Activated CD4-positive, alpha-beta T cell treated with anti-CD3 and anti-CD28 coated beads, Interleukin-2, amount 50 U/mL, for 1 hour (primary cell): ENCODE results near the gene USHBP1.
A peak's percentile ranks its signal among the peaks of the same experiment; 100 is the strongest.
"Not testable (repeated sequence)": the region's sequence is repeated elsewhere in the genome, so short reads cannot be mapped to it uniquely, and the experiment has no call there.

Experiments
- DNase-seq: peaks from one replicate; pipeline ENCODE4 v3.0.0-alpha.2; 2020

The USHBP1 gene

GRCh38 chr19:17295551-17295950 is 31.0 kb upstream of the USHBP1 start:
- DNase-seq: not testable (repeated sequence)

DNA sequence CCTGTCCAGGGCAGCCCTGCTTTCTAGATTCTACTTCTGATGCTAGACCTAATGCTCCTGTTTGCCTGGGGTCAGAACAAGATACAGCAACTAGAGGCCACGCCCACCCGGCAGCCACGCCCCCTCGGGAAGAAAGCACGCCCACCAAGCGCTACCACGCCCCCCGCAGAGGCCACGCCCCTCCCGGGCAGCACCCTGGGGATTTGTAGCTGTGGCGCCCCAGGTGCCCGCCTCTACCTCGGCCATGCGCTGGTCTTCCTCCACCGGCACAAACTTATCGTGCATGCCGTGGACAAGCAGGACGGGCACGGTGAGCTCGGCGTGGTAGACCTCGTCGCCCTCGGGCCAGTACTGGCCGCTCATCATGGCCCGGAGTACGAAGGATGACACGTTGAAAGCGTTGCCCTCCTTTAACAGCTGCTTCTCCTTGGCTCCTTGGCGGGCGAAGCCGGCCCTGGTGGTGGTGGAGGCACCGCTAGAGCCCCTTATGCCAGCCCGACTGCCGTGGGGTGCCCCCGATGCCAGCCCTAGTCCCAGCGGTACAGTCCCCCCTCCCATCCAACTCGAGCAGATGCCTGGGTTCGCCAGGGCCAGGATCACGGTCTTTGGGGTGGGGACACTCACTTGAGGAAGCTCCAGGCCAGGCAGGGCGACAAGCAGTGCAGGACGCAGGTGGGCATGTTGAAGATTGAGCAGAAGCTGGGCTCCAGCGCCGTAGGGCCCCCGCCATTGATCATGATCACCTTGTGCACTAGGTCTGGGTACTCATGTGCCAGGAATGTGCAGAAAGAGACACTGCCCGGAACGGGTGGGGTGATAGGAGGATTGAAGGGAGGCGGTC is 29.7 kb upstream of the USHBP1 start:
- DNase-seq: peak; percentile 48

DNA sequence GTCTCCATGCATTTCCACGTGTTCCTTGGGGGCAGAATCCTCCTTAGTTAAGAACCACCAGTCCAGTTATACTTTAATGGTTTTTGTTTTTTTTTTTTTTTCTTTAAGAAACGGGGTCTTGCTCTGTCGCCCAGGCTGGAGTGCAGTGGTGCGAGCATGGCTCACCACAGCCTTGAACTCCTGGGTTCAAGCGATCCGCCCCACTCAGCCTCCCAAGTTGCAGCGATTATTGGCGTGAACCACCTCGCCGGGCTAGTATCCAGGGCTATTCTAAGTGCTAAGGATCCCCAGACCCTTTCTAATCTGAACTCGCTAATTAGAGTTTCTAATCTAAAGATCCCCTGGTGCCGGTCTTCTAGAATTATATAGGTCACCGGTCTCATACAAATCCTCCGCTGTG is 29.1 kb upstream of the USHBP1 start:
- DNase-seq: no peak

GRCh38 chr19:17292301-17293074 is 27.9 kb upstream of the USHBP1 start:
- DNase-seq: peak; percentile 69

DNA sequence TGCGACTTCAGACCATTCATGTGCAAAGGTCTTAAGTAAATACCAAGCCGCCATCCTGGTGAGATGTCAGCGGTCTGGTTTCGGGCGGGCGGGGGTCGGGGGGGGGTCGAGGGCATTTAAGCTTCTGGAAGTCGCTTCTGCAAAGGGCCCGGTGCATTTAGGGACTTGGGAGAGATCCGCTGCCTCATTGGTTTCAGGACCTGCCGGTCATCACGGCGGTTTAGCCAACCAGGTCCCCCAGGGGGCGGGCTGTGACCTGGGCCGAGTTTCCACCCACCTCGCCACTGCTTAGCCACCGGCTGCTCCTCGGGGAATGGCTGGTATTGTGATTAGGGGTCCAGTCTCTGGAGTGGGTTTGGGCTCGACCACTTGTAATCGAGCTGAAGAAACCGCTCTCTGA is 24.9 kb upstream of the USHBP1 start:
- DNase-seq: peak; percentile 18

DNA sequence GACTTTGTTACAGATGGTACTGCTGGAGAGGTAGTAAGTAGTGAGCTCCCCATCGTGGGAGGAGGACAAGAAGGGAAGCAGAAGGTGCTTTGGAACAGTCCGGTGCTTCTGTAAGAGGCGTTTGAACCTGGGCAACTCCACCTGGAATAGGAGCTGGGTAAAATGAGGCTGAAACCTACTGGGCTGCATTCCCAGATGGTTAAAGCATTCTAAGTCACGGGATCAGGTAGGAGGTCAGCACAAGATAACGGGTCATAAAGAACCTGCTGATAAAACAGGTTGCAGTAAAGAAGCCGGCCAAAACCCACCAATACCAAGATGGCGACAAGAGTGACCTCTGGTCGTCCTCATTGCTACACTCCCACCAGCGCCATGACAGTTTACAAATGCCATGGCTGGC is 22.2 kb upstream of the USHBP1 start:
- no peak for DNase-seq

GRCh38 chr19:17286263-17286662 is 21.7 kb upstream of the USHBP1 start:
- no peak for DNase-seq

GRCh38 chr19:17285415-17286135 is 21.0 kb upstream of the USHBP1 start:
- no peak for DNase-seq

GRCh38 chr19:17283504-17283996 is 19.0 kb upstream of the USHBP1 start:
- no peak for DNase-seq

DNA sequence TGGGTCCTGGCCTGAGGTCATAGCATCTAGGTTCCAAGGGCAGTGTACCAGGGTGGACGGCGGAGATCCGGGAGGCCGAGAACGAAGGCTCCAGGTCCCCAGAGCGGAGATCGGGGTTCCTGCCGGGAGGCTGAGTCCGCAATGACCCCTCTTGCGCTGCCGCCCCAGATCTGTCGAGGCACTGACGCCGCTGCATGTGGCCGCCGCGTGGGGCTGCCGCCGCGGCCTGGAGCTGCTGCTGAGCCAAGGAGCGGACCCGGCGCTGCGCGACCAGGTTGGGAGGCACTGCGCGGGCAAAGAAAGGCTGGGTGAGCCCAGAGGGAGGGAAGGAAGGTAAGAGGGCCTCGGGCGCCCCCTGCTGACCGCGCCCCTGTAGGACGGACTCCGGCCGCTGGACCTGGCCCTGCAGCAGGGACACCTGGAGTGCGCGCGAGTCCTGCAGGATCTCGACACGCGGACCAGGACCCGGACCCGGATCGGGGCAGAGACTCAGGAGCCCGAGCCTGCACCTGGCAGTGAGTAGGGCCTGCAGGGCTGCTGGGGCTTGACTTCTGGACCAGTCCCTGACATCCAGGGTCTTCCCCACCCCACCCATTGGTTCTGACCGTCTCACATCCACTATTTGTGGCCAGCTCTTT is 18.1 kb upstream of the USHBP1 start:
- peak; percentile 77 for DNase-seq

- peak; percentile 35 for DNase-seq
These were observed 17.1 kb upstream of the USHBP1 start, which contains the start of gene ANKLE1 for GRCh38 chr19:17281391-17282304. TSS of gene ANKLE1 (plus strand) at chr19:17281901. CDS start at chr19:17281921, 20 bp downstream.

DNA sequence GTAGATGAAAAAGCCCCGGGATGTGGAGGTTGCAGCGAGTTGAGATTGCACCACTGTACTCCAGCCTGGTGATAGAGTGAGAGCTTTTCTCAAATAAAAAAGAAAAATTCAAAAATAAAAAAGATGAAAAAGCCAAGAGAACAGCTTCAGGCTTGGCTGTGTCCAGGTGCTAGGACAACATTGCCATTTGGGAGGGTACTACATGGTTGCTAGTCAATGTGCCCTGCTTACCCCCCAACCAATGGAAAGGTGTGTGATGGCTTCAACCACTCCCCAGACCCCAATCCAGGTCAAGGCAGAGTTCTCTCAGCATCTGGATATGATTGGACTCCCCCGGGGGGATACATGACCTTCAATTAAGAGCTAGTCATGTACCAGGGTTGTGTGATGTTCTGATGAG is 14.9 kb upstream of the USHBP1 start:
- no peak for DNase-seq

- DNase-seq: no peak
These were observed 11.1 kb upstream of the USHBP1 start for GRCh38 chr19:17275441-17276175.

GRCh38 chr19:17274892-17275291 is 10.3 kb upstream of the USHBP1 start:
- not testable (repeated sequence) for DNase-seq

GRCh38 chr19:17268754-17269153 is 4.2 kb upstream of the USHBP1 start:
- no peak for DNase-seq

DNA sequence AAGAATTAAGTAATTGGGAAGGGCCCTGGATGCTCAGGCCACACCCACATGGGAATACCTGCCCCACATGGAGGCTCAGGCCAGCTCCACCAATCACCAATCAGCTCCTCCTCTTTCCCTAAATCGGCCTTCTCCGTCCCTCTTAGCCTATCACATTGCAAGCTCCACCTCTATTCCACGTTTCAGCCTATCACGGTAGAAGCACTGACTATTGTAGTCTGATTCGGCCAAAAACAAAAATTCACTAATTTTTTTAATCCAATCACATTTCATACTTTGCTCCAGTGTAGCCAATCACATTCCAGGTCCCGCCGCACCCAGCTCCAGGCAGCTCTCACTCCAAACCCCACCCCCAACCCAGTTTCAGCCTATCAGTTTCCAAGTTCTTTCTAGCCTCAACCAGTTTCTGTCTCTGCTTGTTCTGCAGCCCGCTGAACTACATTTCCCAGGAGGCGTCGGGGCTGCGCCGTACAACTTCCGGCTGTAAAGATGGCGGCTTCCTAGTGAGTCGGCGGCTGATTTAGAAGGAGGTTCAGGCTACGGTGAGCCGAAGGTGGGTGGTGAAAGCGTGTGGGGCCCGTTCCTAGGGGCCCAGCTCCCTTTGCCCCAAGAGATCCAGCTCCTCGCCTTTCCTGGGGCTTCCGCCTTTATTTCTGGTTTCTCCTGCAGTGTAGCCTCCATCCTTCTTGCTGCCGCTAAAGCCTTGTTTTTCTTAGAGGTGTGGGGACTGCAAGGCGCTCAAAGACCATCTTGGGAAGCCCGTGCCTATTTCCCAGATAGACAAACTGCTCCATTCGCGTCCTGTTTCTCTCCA is 2.6 kb upstream of the USHBP1 start, which contains the start of gene BABAM1:
BABAM1 (plus strand) TSS at position 469 of the 814 bp plus-strand sequence. CDS start 1,364 bp downstream, outside the sequence.
- peak; percentile 91 for DNase-seq

DNA sequence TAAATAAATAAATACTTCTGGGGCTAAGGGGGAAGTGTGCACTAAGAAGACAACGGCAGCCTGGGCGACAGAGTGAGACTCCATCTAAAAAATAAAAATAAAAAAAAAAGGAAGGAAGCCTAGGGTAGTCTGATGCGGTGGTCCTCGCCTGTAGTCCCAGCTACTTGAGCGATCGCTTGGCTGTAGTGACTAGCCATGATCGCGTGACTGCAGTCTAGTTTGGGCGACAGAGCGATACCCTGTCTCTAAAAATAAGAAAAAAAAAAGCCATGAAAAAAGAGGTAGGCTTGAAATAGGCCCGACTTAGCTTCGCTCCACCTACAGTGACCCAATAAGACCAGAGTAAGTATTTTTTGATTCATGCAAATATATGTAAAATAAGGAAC is 2.0 kb upstream of the USHBP1 start:
- DNase-seq: no peak

DNA sequence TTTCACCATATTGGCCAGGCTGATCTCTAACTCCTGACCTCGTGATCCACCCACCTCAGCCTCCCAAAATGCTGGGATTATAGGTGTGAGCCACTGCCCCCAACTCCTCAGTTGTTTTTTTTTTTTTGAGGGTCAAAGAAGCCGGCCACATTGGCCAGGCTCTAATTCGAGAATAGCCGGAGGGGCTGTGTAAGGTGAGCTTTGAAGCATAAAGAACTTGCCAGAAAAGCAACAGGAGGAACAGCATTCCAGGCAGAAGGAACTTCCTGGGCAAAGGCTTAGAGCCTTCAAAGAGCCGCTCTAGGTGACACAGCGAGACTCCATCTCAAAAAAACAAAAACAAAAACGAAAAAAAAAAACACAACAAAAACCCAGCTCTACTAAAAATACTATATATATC is 1.5 kb upstream of the USHBP1 start:
- no peak for DNase-seq

GRCh38 chr19:17263712-17264640 is 569 bp downstream of the USHBP1 start:
- no peak for DNase-seq
